HG03135 (cell line): ENCODE data around the gene CBR1.
"Not testable (repeated sequence)": the region's sequence is repeated elsewhere in the genome, so short reads cannot be mapped to it uniquely, and the experiment has no call there.

ENCODE experiments used
- ATAC-seq: cut with Tn5 transposase; IDR thresholded peaks from one replicate; pipeline ENCODE4 v1.9.1; 2021; ENCODE audit warnings: mild to moderate bottlenecking, moderate library complexity; ENCODE audit not compliant: unreplicated experiment

The CBR1 gene

GRCh38 chr21:36047139-36047538 is 22.7 kb upstream of the CBR1 start:
- no peak for ATAC-seq

GRCh38 chr21:36048357-36048756 is 21.5 kb upstream of the CBR1 start:
- ATAC-seq = no peak

- no peak for ATAC-seq
Measured at GRCh38 chr21:36052860-36053714, 16.7 kb upstream of the CBR1 start.

GRCh38 chr21:36053715-36054062 is 16.1 kb upstream of the CBR1 start:
- no peak for ATAC-seq

GRCh38 chr21:36055551-36055950 is 14.3 kb upstream of the CBR1 start:
- ATAC-seq = no peak

GRCh38 chr21:36059823-36060158 is 10.0 kb upstream of the CBR1 start:
- peak; percentile 45 for ATAC-seq

GRCh38 chr21:36060159-36060921 is 9.5 kb upstream of the CBR1 start, which contains the start of gene SETD4:
Gene SETD4, minus strand, starts transcription at chr21:36060526. Its CDS starts 1,638 bp downstream, at chr21:36058888.
- peak; percentile 86 for ATAC-seq

GRCh38 chr21:36061445-36061844 is 8.4 kb upstream of the CBR1 start:
- no peak for ATAC-seq

- no peak for ATAC-seq
Measured at GRCh38 chr21:36063375-36064084, 6.3 kb upstream of the CBR1 start.

GRCh38 chr21:36064085-36064460 is 5.8 kb upstream of the CBR1 start:
- ATAC-seq = no peak

- no peak for ATAC-seq
Measured at GRCh38 chr21:36065497-36066036, 4.3 kb upstream of the CBR1 start.

GRCh38 chr21:36068748-36069398 is 951 bp upstream of the CBR1 start:
- ATAC-seq = no peak

GRCh38 chr21:36070999-36071398 is 1.2 kb downstream of the CBR1 start:
- ATAC-seq = no peak

- ATAC-seq = no peak
Measured at GRCh38 chr21:36072453-36073162, 2.8 kb downstream of the CBR1 start.

GRCh38 chr21:36073181-36073580 is 3.4 kb downstream of the CBR1 start:
- ATAC-seq = no peak

- ATAC-seq = not testable (repeated sequence)
Measured at GRCh38 chr21:36073911-36074310, 4.1 kb downstream of the CBR1 start.

GRCh38 chr21:36075171-36075570 is 5.3 kb downstream of the CBR1 start:
- no peak for ATAC-seq

GRCh38 chr21:36075953-36076352 is 6.1 kb downstream of the CBR1 start:
- no peak for ATAC-seq

GRCh38 chr21:36076878-36077655 is 7.2 kb downstream of the CBR1 start:
- no peak for ATAC-seq
